ENCODE measurements around the gene SATB1. TPM values are rescaled to one million over a fixed set of nuclear protein-coding genes. Genes with fewer than 3 reads are reported as not detected.
A peak's percentile ranks its signal among the peaks of the same experiment; 100 is the strongest.
"Not testable (repeated sequence)": the region's sequence is repeated elsewhere in the genome, so short reads cannot be mapped to it uniquely, and the experiment has no call there.

SATB1 gene
- total RNA-seq = 41.6 TPM
- long read RNA-seq, full-length matches to known transcripts = 12 of 20 reads
- long read RNA-seq, partial matches to known transcripts = 5 of 20 reads
- long read RNA-seq, other reads (novel, unspliced or antisense) = 3 of 20 reads

- intact Hi-C loops (cut with DNase I) = loop anchor here (2.0 kb wide), 1 partner anchor 20 kb away; no protein-coding TSS in a partner anchor
- DNase-seq (ENCODE audit: missing footprints) (peak; percentile 92), ATAC-seq (peak; percentile 90)
Measured at GRCh38 chr3:18424729-18425640, at the start of gene SATB1. TSS of gene SATB1 (minus strand) at chr3:18425339. CDS start at chr3:18420967, 4,372 bp downstream.

GRCh38 chr3:18474202-18474601 lies 49.1 kb upstream of the SATB1 start:
- no peak for ATAC-seq

GRCh38 chr3:18469775-18470174 lies 44.6 kb upstream of the SATB1 start:
- ATAC-seq (no peak), DNase-seq (ENCODE audit: missing footprints) (no peak)
- intact Hi-C loops (cut with DNase I) = no loop called here

More at GRCh38 chr3:18474202-18474601, 49.1 kb upstream of the SATB1 start:
- DNase-seq (ENCODE audit: missing footprints) = no peak
- intact Hi-C loops (cut with DNase I) = no loop called here

GRCh38 chr3:18466136-18466535 lies 41.0 kb upstream of the SATB1 start:
- intact Hi-C loops (cut with DNase I) = no loop called here
- no peak for ATAC-seq
- DNase-seq (ENCODE audit: missing footprints) = no peak

- intact Hi-C loops (cut with DNase I) = no loop called here
- ATAC-seq (no peak), DNase-seq (ENCODE audit: missing footprints) (no peak)
Measured at GRCh38 chr3:18454766-18455165, 29.6 kb upstream of the SATB1 start.

DNA sequence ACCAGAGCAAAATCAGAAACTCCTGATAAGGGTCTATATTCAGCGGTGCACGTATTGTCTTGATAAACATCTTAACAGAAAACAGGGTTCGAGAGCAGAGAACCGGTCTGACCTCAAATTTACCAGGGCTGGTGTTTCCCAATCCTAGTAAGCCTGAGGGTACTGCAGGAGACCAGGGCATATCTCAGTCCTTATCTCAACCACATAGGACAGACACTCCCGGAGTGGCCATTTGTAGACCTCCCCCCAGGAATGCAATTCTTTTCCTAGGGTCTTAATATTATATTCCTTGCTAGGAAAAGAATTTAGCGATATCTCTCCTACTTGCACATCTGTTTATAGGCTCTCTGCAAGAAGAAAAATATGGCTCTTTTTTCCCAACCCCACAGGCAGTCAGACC lies 24.5 kb upstream of the SATB1 start:
- ATAC-seq; DNase-seq (ENCODE audit: missing footprints); intact Hi-C loops (cut with DNase I): not testable (repeated sequence)

GRCh38 chr3:18447720-18448119 lies 22.6 kb upstream of the SATB1 start:
- ATAC-seq (no peak), DNase-seq (ENCODE audit: missing footprints) (no peak)
- intact Hi-C loops (cut with DNase I) = no loop called here

DNA sequence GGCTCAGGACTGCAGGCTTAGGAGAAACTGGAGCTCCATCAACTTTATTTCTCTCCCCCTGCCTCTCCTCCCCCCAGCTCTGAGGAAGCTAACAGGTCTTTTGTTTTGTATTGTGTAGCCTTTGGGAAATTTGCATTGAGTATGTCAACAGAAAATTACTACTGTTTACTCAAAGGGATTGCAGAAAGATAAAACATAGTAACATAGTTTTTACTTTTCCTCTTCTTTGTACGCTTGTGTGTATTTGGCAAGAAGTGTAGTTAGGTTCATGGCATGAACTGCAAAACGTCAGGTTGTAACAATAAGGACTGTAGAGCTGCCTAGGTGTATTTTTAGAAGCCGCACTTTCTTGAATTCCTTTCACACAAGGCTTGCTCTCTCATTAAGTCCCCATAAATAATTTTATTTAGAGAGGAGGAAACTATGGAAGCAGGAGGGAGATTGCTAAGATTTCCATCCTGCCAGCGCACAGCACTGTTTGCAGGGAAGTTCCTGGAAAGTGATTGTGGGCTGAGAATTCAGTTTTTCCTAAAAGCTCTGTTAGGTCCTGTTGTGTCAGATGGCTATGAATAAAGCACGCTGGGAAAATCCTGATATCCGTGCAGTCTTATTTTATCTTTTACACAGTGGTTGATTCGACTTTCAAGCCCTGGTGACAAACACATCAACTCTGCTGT lies 21.1 kb upstream of the SATB1 start:
- no peak for DNase-seq (ENCODE audit: missing footprints)
- ATAC-seq = no peak
- intact Hi-C loops (cut with DNase I) = no loop called here

DNA sequence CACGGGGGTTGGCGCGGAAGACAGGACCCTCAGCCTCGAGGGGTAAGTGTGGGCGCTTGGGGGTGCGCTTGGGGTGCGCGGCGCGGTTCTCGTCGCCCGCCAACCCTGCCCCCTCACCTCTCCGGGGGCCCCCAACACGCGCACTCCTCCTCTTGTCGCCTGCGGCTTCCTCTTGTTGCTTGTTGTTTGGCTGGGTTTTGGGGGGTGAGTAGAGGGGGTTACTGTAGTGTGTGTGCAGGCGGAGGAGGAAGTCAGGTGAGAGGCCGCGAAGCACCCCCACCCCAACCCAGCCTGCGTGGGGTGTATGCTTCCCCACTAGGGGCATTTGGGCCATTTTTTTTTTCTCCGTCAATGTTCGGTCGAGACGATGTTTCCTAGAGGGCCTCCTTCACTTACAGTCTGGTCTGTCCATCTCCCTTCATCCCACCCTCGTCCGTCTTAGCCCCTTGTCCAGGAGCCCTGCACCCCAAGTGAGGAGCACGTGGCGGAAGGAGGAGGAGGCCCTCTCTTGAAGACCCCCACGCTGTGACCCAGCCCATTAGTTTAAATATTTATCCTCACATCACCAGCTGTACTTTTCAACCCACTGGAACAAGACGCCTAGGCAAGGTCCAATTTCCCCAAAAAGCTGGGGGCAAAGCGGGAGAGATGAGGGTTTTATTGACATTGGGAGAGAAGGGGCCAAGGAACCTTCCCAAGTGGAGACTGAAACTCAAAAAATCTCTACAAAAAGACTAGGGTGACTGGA lies 20.4 kb upstream of the SATB1 start:
- ATAC-seq (no peak), DNase-seq (ENCODE audit: missing footprints) (no peak)
- intact Hi-C loops (cut with DNase I) = loop anchor here (2.0 kb wide), 1 partner anchor 21 kb away; the partner anchor contains the start of gene SATB1

- DNase-seq (ENCODE audit: missing footprints) = peak; percentile 88
Measured at GRCh38 chr3:18444595-18445400, 19.7 kb upstream of the SATB1 start.

GRCh38 chr3:18443665-18444594 lies 18.8 kb upstream of the SATB1 start:
- intact Hi-C loops (cut with DNase I) = loop anchor here (2.0 kb wide), 1 partner anchor 19 kb away; the partner anchor contains the start of gene SATB1
- ATAC-seq = no peak
- DNase-seq (ENCODE audit: missing footprints) = peak; percentile 48

More at GRCh38 chr3:18444595-18445400, 19.7 kb upstream of the SATB1 start:
- intact Hi-C loops (cut with DNase I) = loop anchor here (2.0 kb wide), 1 partner anchor 20 kb away; the partner anchor contains the start of gene SATB1
- ATAC-seq = peak; percentile 98

- ATAC-seq (no peak), DNase-seq (ENCODE audit: missing footprints) (no peak)
- intact Hi-C loops (cut with DNase I) = no loop called here
Measured at GRCh38 chr3:18442756-18443664, 17.9 kb upstream of the SATB1 start.

GRCh38 chr3:18441551-18441950 lies 16.4 kb upstream of the SATB1 start:
- intact Hi-C loops (cut with DNase I) = no loop called here
- no peak for ATAC-seq
- DNase-seq (ENCODE audit: missing footprints) = no peak

GRCh38 chr3:18440066-18440722 lies 15.1 kb upstream of the SATB1 start:
- intact Hi-C loops (cut with DNase I) = no loop called here
- DNase-seq (ENCODE audit: missing footprints) (no peak), ATAC-seq (no peak)

GRCh38 chr3:18439281-18439680 lies 14.1 kb upstream of the SATB1 start:
- ATAC-seq (no peak), DNase-seq (ENCODE audit: missing footprints) (no peak)
- intact Hi-C loops (cut with DNase I) = no loop called here
